HL-60 (cell line): ENCODE results near the gene TGFBR1.
A peak's percentile ranks its signal among the peaks of the same experiment; 100 is the strongest.

ENCODE experiments used
- DNase-seq, 2 experiments: peaks; one replicate each; pipeline ENCODE4 v3.0.0-alpha.2; 2010 to 2020; ENCODE audit warnings: low read depth in 1 of 2, low spot score in 1 of 2
- H3K27ac ChIP-seq: fragments of 250-450 bp; sonication (Bioruptor Pico); replicated peaks from 2 replicates; pipeline ENCODE4 v1.5.1; 2020; ENCODE audit warnings: mild to moderate bottlenecking, moderate library complexity
- H3K27me3 ChIP-seq: fragments of 250-450 bp; sonication (Bioruptor Pico); 2 replicates; pipeline ENCODE4 v1.5.1; 2021; ENCODE audit warnings: mild to moderate bottlenecking, moderate library complexity; ENCODE audit not compliant: insufficient read depth, poor library complexity, severe bottlenecking
- H3K4me3 ChIP-seq: replicated peaks from 2 replicates; pipeline ENCODE4 v1.5.1; 2011; ENCODE audit warnings: mild to moderate bottlenecking, control low read depth, low read length; ENCODE audit not compliant: insufficient read depth
- CTCF ChIP-seq: IDR thresholded peaks from one replicate; pipeline ENCODE4 v1.5.1; 2011; ENCODE audit warnings: low read length, control low read depth, inconsistent platforms; ENCODE audit not compliant: insufficient read depth
- GABPA ChIP-seq: IDR thresholded peaks from 2 replicates; pipeline ENCODE4 v1.6.1; 2012; ENCODE audit warnings: low read depth
- POLR2AphosphoS5 ChIP-seq: IDR thresholded peaks from 2 replicates; pipeline ENCODE4 v1.6.1; 2012; ENCODE audit warnings: low read depth
- SPI1 ChIP-seq: IDR thresholded peaks from 2 replicates; pipeline ENCODE4 v1.6.1; 2012; ENCODE audit warnings: low read depth, mild to moderate bottlenecking, borderline replicate concordance
- TF ChIP-seq, protein P1 (sequence below): IDR thresholded peaks from 2 replicates; pipeline ENCODE4 v1.6.1; 2012; ENCODE audit warnings: low read depth; ENCODE audit not compliant: insufficient replicate concordance

The TGFBR1 gene

GRCh38 chr9:99109522-99109921 lies 4.6 kb downstream of the TGFBR1 start:
- peak; percentile 93 to 96 for DNase-seq
- Histone ChIP-seq H3K4me3 (no peak overlapping the region), H3K27ac (peak overlapping the region; percentile 87), H3K27me3 (no peaks in the 10 kb centered on the region)
- TF ChIP-seq POLR2AphosphoS5 = peak; percentile 93
- no peak for TF ChIP-seq CTCF
- TF ChIP-seq SPI1 = no peak
- TF ChIP-seq, protein P1, sequence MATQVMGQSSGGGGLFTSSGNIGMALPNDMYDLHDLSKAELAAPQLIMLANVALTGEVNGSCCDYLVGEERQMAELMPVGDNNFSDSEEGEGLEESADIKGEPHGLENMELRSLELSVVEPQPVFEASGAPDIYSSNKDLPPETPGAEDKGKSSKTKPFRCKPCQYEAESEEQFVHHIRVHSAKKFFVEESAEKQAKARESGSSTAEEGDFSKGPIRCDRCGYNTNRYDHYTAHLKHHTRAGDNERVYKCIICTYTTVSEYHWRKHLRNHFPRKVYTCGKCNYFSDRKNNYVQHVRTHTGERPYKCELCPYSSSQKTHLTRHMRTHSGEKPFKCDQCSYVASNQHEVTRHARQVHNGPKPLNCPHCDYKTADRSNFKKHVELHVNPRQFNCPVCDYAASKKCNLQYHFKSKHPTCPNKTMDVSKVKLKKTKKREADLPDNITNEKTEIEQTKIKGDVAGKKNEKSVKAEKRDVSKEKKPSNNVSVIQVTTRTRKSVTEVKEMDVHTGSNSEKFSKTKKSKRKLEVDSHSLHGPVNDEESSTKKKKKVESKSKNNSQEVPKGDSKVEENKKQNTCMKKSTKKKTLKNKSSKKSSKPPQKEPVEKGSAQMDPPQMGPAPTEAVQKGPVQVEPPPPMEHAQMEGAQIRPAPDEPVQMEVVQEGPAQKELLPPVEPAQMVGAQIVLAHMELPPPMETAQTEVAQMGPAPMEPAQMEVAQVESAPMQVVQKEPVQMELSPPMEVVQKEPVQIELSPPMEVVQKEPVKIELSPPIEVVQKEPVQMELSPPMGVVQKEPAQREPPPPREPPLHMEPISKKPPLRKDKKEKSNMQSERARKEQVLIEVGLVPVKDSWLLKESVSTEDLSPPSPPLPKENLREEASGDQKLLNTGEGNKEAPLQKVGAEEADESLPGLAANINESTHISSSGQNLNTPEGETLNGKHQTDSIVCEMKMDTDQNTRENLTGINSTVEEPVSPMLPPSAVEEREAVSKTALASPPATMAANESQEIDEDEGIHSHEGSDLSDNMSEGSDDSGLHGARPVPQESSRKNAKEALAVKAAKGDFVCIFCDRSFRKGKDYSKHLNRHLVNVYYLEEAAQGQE = no peak
- peak; percentile 40; the same call in 1 of the 2 replicates for TF ChIP-seq GABPA

DNA sequence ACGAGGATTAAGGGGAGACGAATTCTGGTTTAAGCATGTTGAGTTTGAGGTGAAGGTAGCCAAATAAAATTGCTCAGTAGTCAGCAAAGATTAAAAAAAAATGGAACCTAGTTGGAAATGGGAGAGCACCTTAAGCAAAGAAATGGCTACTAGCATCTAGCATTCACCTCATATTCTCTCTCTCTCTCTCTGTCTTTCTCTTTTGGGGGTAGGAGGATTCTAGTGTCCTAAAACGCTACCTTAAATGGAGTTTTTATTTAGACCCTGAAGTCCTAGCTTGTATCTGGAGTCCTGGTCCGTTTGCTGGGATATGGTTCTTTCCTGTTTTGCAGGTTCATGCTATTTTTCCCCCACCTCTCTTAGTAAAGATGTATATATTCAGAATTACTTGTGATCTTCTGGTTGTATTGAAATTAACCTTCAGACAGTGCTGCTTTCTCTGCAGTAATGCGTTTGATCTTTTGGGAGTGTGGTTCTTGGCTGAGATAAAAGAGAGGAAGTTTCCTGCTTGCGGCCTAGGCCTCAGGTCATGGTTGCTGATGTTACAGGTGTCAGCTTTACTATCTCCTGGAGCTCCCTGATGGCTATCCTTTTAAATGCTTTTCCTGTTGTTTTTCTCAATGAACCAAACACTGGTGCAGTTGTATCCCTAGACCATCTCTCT lies 8.0 kb downstream of the TGFBR1 start:
- Histone ChIP-seq H3K4me3 (no peak overlapping the region), H3K27ac (no peak overlapping the region), H3K27me3 (no peaks in the 10 kb centered on the region)
- no peak for TF ChIP-seq GABPA
- TF ChIP-seq POLR2AphosphoS5 = no peak
- TF ChIP-seq SPI1 = peak; percentile 29; the same call in 1 of the 2 replicates
- no peak for TF ChIP-seq CTCF
- TF ChIP-seq, protein P1 = no peak
- DNase-seq = peak in 1 of 2 experiments; percentile 20

- DNase-seq = no peak
- TF ChIP-seq GABPA = no peak
- no peak for TF ChIP-seq POLR2AphosphoS5
- TF ChIP-seq, protein P1 = no peak
- TF ChIP-seq SPI1 = no peak
- TF ChIP-seq CTCF = no peak
- Histone ChIP-seq H3K4me3 (no peak overlapping the region), H3K27ac (peak overlapping the region; percentile 3; the same call in 1 of the 2 replicates), H3K27me3 (no peaks in the 10 kb centered on the region)
Observed at GRCh38 chr9:99113414-99114048, 8.6 kb downstream of the TGFBR1 start.
